SK-N-SH treated with all-trans-retinoic acid at 6 μM for 48 hours (cell line): ENCODE data around the gene ULK4.

Experiments
- ATAC-seq: fragments of 200-7000 bp; cut with Tn5 transposase; 3 replicates; pipeline ENCODE4 v1.9.1; 2020; ENCODE audit warnings: mild to moderate bottlenecking, moderate library complexity
- ARNTL ChIP-seq: fragments of 450-650 bp; formaldehyde crosslinking; IDR thresholded peaks from 2 replicates; pipeline ENCODE4 v1.5.0; 2020; ENCODE audit warnings: low read depth, mild to moderate bottlenecking, moderate library complexity, borderline replicate concordance
- BACH2 ChIP-seq: fragments of 250-450 bp; sonication (Bioruptor Pico); IDR thresholded peaks from 2 replicates; pipeline ENCODE4 v1.9.0; 2021; ENCODE audit warnings: mild to moderate bottlenecking, borderline replicate concordance
- CREB5 ChIP-seq: fragments of 250-450 bp; sonication (Bioruptor Pico); IDR thresholded peaks from 2 replicates; pipeline ENCODE4 v1.5.1; 2020; ENCODE audit warnings: low read depth, mild to moderate bottlenecking, moderate library complexity
- CSDC2 ChIP-seq: fragments of 250-450 bp; sonication (Bioruptor Pico); IDR thresholded peaks from 2 replicates; pipeline ENCODE4 v1.5.0; 2020; ENCODE audit warnings: mild to moderate bottlenecking, moderate library complexity
- CSRNP3 ChIP-seq: fragments of 250-450 bp; sonication (Bioruptor Pico); IDR thresholded peaks from 2 replicates; pipeline ENCODE4 v1.5.1; 2021; ENCODE audit warnings: mild to moderate bottlenecking, moderate library complexity
- ESRRG ChIP-seq: fragments of 250-450 bp; sonication (Bioruptor Pico); IDR thresholded peaks from 2 replicates; pipeline ENCODE4 v1.6.1; 2021; ENCODE audit warnings: mild to moderate bottlenecking
- GLIS3 ChIP-seq: fragments of 250-450 bp; sonication (Bioruptor Pico); IDR thresholded peaks from 2 replicates; pipeline ENCODE4 v1.5.0; 2020; ENCODE audit warnings: mild to moderate bottlenecking, moderate library complexity
- ISL1 ChIP-seq: fragments of 250-450 bp; sonication (Bioruptor Pico); IDR thresholded peaks from 2 replicates; pipeline ENCODE4 v2.1.2; 2022; ENCODE audit warnings: mild to moderate bottlenecking, moderate library complexity
- OSR1 ChIP-seq: fragments of 250-450 bp; sonication (Bioruptor Pico); IDR thresholded peaks from 2 replicates; pipeline ENCODE4 v1.8.0; 2022; ENCODE audit warnings: moderate library complexity, mild to moderate bottlenecking, inconsistent platforms
- PATZ1 ChIP-seq: fragments of 250-450 bp; sonication (Bioruptor Pico); IDR thresholded peaks from 2 replicates; pipeline ENCODE4 v1.8.0; 2020; ENCODE audit warnings: mild to moderate bottlenecking, moderate library complexity, borderline replicate concordance
- PPARA ChIP-seq: fragments of 250-450 bp; sonication (Bioruptor Pico); IDR thresholded peaks from 2 replicates; pipeline ENCODE4 v1.5.0; 2020; ENCODE audit warnings: mild to moderate bottlenecking, borderline replicate concordance
- RARB ChIP-seq: fragments of 250-450 bp; sonication (Bioruptor Pico); IDR thresholded peaks from 2 replicates; pipeline ENCODE4 v1.8.0; 2021; ENCODE audit warnings: mild to moderate bottlenecking, moderate library complexity
- TCF4 ChIP-seq: fragments of 250-450 bp; sonication (Bioruptor Pico); IDR thresholded peaks from 2 replicates; pipeline ENCODE4 v1.8.0; 2021; ENCODE audit warnings: mild to moderate bottlenecking, moderate library complexity, borderline replicate concordance
- TOX ChIP-seq: fragments of 250-450 bp; sonication (Bioruptor Pico); IDR thresholded peaks from 2 replicates; pipeline ENCODE4 v1.8.0; 2021; ENCODE audit warnings: mild to moderate bottlenecking, moderate library complexity, borderline replicate concordance
- TSHZ2 ChIP-seq: fragments of 250-450 bp; sonication (Bioruptor Pico); IDR thresholded peaks from 2 replicates; pipeline ENCODE4 v1.5.0; 2020; ENCODE audit warnings: mild to moderate bottlenecking, moderate library complexity
- ZC3H10 ChIP-seq: fragments of 250-450 bp; sonication (Bioruptor Pico); IDR thresholded peaks from 2 replicates; pipeline ENCODE4 v1.5.1; 2021; ENCODE audit warnings: mild to moderate bottlenecking, moderate library complexity
- ZFP3 ChIP-seq: fragments of 250-450 bp; sonication (Bioruptor Pico); IDR thresholded peaks from 2 replicates; pipeline ENCODE4 v1.5.0; 2020; ENCODE audit warnings: mild to moderate bottlenecking, moderate library complexity
- ZFP30 ChIP-seq: fragments of 450-650 bp; formaldehyde crosslinking; IDR thresholded peaks from 2 replicates; pipeline ENCODE4 v1.5.0; 2022; ENCODE audit warnings: mild to moderate bottlenecking, moderate library complexity
- ZNF565 ChIP-seq: fragments of 450-650 bp; formaldehyde crosslinking; conservative IDR thresholded peaks from 2 replicates; pipeline ENCODE4 v1.5.0; 2020; ENCODE audit warnings: low read depth, mild to moderate bottlenecking, moderate library complexity
- ZNF70 ChIP-seq: fragments of 450-650 bp; formaldehyde crosslinking; IDR thresholded peaks from 2 replicates; pipeline ENCODE4 v1.5.0; 2020; ENCODE audit warnings: mild to moderate bottlenecking, moderate library complexity
- ZNF8 ChIP-seq: fragments of 450-650 bp; formaldehyde crosslinking; IDR thresholded peaks from 2 replicates; pipeline ENCODE4 v1.5.0; 2020; ENCODE audit warnings: mild to moderate bottlenecking, moderate library complexity

Gene ULK4

DNA sequence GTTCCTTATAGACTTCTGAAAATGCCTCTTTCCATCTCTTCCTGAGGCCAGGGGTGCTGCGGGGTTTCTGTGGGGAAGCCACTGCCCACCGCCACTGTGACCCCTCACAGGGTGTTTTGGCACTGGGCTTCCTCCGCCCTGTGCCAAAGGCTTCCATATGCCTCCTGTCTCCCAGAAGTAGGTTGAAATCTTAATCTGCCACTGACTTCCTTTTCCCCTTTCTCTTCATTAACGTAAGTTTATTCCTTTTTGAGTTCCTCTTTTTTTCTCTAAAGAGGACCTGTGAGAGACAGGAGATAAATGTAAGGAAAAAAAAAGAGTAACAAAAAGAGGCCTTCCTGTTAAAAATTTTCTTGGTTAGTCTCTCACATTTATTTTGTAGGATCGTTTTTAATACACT, 542.1 kb downstream of the ULK4 start:
- TF ChIP-seq ZNF565 (CRISPR knock-in tag): no peak
- no peak for TF ChIP-seq ZNF70 (CRISPR knock-in tag)
- TF ChIP-seq ISL1 (CRISPR knock-in tag): no peak
- TF ChIP-seq ZFP30 (CRISPR knock-in tag): no peak
- no peak for TF ChIP-seq TCF4 (CRISPR knock-in tag)
- no peak for TF ChIP-seq TSHZ2
- ATAC-seq: no peak

GRCh38 chr3:41418961-41419691, 542.8 kb downstream of the ULK4 start:
- TF ChIP-seq TOX (CRISPR knock-in tag) (no peak), CREB5 (CRISPR knock-in tag) (no peak), TSHZ2 (no peak), OSR1 (CRISPR knock-in tag) (no peak), PATZ1 (CRISPR knock-in tag) (no peak), GLIS3 (CRISPR knock-in tag) (no peak), ESRRG (no peak), ZNF8 (CRISPR knock-in tag) (no peak), ZFP3 (no peak), CSDC2 (CRISPR knock-in tag) (no peak), ZC3H10 (no peak), CSRNP3 (no peak), BACH2 (CRISPR knock-in tag) (no peak), RARB (CRISPR knock-in tag) (no peak), ZNF565 (CRISPR knock-in tag) (no peak), ISL1 (CRISPR knock-in tag) (no peak)
- peak; percentile 44 for ATAC-seq

- no peak for ATAC-seq
- no peak for TF ChIP-seq ZNF565 (CRISPR knock-in tag)
- no peak for TF ChIP-seq ARNTL (CRISPR knock-in tag)
- TF ChIP-seq TSHZ2: no peak
- TF ChIP-seq PPARA: no peak
- no peak for TF ChIP-seq GLIS3 (CRISPR knock-in tag)
- TF ChIP-seq PATZ1 (CRISPR knock-in tag): no peak
- no peak for TF ChIP-seq ZNF70 (CRISPR knock-in tag)
Observed at GRCh38 chr3:41417574-41417973, 544.3 kb downstream of the ULK4 start.
